GM19193 (cell line): ENCODE data around the gene PIK3C2G.

ENCODE experiments used
- POLR2A ChIP-seq: IDR thresholded peaks from 4 replicates; pipeline ENCODE4 v1.6.1; 2011; ENCODE audit not compliant: insufficient read depth, insufficient read length; ENCODE audit errors: extremely low read depth

Gene PIK3C2G

DNA sequence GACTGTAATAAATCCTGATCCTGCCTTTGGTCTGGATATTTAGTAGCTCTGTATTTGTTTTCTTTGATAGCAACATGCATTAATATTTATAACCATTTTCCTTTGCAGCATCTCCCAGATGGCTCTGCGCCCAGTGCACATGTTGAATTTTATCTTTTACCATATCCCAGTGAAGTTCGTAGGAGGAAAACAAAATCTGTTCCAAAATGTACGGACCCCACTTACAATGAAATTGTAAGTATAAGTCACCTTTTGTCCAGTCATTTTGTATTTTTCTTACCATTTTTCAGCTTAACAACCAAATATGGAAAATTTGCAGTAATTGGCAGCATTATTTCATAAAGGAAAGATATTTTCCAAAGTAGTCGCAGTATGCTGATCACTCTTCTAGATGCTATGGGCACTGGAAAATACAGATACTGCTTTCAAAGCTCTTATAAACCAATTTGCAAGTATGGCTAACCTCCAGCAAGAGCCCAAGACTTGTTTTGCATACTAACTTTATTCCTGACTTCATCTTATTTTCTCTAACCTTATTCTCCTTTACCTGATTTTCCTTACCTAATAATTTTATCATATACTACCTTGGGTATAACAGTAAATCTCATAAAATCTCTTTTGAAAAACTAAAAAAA, 379.1 kb downstream of the PIK3C2G start:
- no peak for TF ChIP-seq POLR2A

DNA sequence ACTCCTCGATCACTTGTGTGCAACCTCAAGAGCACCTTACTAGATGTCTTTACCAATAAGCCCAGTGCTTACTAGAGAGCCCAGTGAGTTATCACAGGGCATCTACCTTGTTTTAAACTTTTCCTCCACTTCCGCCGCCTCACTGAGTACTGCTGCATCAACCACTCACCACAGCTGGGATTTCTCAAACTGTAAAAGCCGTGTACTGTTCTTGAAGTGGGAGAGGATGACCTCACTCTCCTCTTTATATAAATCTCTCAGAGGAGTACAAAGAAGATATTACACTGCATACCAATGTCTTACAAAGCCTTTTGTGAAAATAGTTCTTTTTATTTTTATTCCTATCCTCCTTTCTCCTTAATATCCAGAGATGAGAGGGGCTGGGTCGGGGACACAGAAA, 382.4 kb downstream of the PIK3C2G start:
- no peak for TF ChIP-seq POLR2A

DNA sequence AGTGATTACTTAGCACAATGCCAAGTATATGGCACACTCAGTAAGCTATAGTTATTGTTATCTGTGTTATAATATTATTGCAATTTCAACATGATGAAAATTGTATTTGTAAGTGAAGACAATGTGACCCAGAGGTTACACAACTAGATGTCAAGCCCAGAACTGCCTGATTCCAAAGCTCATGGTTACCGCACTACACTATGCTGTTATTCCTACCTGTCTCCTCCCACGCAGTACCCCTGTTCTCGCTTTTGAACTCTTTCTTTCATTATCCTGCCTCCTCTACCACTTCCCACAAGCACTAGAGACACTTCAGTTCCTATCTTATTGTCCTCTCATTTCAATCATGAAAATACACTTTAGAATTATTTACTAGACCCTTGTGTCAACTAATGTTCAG, 383.2 kb downstream of the PIK3C2G start:
- TF ChIP-seq POLR2A, result no peak

DNA sequence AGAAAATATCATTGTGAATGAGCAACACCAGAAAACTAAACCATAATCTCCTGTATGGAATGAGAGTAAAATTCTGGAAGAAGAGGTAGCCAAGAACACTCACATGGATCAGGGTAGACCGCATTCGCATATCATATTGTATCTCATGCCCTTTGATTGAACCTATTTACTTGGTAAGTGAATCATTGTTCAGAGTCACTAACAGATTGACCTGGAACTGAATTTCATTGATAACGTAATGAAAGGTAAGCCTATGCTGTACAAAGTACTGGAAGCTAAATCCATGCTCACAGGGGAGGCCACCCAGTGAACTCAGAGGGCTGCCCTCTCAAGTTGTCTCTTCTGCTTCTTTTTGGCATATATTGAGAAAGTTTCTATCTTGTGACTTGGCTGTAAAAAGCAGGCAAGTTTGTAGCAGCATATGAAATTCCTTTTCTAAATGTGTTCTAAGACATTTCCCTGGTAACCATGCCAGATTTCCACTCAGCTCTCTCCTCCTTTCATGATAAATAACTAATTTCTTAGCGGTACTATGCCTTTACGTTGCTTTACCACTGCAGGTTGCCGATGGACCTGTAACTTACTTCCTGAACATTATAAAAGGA, 385.1 kb downstream of the PIK3C2G start:
- TF ChIP-seq POLR2A, result no peak

- no peak for TF ChIP-seq POLR2A
Measured at GRCh38 chr12:18651525-18651924, 390.2 kb downstream of the PIK3C2G start.

- TF ChIP-seq POLR2A, result no peak
Measured at GRCh38 chr12:18652596-18652995, 391.3 kb downstream of the PIK3C2G start.

DNA sequence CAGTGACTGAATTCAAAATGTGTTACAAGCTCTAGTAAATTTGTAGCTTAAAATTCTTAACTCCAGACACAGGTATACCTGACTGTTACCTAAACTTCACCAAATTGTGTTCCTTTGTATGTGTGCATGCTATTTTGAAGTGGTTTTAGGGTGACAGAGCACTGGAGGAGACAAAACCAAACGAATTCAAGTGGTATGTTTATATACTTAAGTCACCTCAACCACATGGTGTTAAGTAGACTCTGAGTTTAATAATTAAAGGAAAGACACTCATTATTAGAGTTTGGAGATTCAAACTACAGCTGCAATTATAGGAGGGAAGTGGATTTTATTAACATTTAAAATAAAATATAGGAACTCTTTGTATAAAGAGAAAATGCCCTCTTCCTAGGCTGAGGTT, 392.1 kb downstream of the PIK3C2G start:
- TF ChIP-seq POLR2A, result no peak

DNA sequence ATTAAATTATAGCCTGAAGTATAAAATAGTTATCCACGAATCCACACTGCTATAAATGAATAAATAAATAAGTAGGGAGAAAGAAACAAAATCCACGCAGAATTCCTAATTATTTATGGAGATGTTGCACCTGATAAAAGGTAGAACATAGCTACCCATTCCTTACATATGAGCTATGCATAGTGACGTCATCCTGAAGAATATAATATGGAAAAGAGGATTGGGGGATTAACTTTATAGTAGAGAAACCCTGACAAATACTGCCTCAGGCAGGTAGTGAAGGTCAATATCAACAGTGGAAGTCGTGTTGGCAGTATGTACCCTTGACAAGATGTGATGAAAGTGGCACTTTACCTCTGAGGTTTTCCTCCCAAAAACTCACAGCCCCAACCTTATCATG, 394.0 kb downstream of the PIK3C2G start:
- no peak for TF ChIP-seq POLR2A

- no peak for TF ChIP-seq POLR2A
Measured at GRCh38 chr12:18658179-18658578, 396.9 kb downstream of the PIK3C2G start.

- no peak for TF ChIP-seq POLR2A
Measured at GRCh38 chr12:18658829-18659228, 397.5 kb downstream of the PIK3C2G start.

DNA sequence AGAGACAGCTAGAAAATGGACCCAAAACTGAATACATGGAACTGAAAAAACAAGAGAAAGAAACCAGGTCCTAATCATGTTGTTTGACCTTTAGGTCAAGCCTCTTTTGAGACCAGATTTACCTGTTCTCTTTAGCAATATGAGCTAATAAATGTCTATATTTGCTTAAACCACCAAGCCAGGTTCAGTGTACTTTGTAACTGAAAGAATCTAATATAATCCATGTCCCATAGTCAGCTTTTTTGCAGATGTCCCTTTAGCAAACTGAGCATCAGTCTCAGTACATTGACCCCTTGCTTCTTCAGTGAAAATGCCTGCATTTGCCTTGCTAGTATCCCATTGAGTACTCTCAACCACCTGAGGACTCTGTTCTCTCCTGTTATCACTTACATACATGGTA, 414.8 kb downstream of the PIK3C2G start:
- TF ChIP-seq POLR2A, result no peak

GRCh38 chr12:18676996-18677588, 415.8 kb downstream of the PIK3C2G start:
- TF ChIP-seq POLR2A, result no peak

DNA sequence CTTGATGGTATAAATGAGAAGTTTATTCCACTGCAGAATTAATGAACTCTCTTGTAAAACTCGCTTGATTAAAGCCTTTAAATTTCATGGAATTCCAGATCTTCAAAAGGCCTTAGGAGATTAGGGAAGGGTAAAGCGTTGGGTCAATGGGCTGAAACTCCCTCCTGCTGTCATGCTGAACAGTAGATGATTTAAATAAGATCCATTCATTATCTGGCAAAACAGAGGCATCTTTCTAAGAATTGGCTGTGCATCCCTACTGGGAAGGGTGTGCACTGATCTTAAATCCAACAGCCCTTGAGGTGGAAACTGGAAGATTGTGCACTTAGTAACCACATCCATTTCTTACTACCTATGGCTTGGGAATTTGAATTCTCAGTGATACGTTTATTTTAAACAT, 420.5 kb downstream of the PIK3C2G start:
- TF ChIP-seq POLR2A, result no peak

DNA sequence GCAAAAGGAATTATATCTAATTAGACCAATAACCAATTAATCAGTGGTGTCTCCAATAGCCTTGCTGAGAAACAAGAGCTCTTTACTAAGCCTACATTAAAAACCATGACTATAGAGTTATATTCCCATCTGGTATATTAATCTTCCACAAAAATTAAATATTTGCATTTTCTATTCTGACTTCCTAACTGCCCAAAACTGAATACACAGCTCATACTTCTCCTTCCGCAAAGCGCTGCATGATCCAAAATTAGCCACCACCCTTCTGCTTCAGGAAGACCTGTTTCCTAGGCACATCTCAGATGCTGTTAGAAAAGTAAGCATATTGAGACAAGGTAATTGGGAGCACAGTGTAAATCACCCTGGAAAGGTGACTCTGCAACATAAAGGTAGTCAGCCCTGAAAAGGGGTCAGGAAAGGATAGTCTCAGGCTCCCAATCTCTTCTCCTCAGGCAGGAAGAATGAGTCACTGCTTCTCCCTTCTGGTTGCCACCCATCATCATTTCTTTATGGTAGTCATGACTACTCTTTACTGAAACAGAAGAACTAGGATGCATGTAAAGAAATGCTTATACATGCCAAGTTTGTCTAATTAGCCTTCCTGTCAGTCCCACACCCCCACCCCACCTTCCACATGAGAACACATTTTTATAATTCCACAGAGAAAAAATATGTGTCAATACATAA, 422.2 kb downstream of the PIK3C2G start:
- TF ChIP-seq POLR2A, result no peak

- no peak for TF ChIP-seq POLR2A
Measured at GRCh38 chr12:18684430-18684829, 423.1 kb downstream of the PIK3C2G start.

- TF ChIP-seq POLR2A, result no peak
Measured at GRCh38 chr12:18689771-18690170, 428.5 kb downstream of the PIK3C2G start.

DNA sequence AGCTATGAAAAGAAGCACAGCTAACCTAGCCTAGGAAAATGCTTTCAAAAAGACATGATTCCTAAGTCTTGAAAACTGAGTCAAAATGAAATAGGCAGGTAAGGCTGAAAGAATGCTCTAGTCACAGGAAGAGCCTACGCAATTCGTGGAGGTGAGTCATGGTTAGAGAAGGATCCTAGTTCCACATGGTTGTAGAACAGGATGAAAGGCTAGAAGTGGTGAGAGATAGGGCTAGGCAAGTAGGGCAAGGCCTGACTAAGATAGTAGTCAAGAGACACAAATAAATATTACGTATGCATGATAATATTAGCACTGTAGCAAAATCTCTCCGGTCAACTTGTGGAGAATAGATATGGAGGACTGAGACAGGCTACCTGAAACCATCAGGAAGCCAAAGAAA, 429.3 kb downstream of the PIK3C2G start:
- TF ChIP-seq POLR2A, result no peak
